ENCODE measurements around the gene CACNA2D3.

- TF ChIP-seq, protein P1, sequence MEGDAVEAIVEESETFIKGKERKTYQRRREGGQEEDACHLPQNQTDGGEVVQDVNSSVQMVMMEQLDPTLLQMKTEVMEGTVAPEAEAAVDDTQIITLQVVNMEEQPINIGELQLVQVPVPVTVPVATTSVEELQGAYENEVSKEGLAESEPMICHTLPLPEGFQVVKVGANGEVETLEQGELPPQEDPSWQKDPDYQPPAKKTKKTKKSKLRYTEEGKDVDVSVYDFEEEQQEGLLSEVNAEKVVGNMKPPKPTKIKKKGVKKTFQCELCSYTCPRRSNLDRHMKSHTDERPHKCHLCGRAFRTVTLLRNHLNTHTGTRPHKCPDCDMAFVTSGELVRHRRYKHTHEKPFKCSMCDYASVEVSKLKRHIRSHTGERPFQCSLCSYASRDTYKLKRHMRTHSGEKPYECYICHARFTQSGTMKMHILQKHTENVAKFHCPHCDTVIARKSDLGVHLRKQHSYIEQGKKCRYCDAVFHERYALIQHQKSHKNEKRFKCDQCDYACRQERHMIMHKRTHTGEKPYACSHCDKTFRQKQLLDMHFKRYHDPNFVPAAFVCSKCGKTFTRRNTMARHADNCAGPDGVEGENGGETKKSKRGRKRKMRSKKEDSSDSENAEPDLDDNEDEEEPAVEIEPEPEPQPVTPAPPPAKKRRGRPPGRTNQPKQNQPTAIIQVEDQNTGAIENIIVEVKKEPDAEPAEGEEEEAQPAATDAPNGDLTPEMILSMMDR (IDR thresholded peaks at IDR 0.05; ENCODE audit: poor library complexity) = no peak
- no peak for TF ChIP-seq EZH2 (IDR thresholded peaks at IDR 0.05; ENCODE audit: borderline replicate concordance)
These were observed 222.4 kb downstream of the CACNA2D3 start for GRCh38 chr3:54344601-54345231.

Measured in hepatocyte (in vitro differentiated cells).